ENCODE results near the gene OXLD1.

- TF ChIP-seq CTCF (IDR thresholded peaks at IDR 0.05) (no peak), POLR2AphosphoS5 (IDR thresholded peaks at IDR 0.05; ENCODE audit: insufficient read depth in 1 of 2, low read depth in 1 of 2) (no peak)
These were observed 44.3 kb upstream of the OXLD1 start for GRCh38 chr17:81710514-81711308.
